K562 (cell line): ENCODE data around the gene ST3GAL5. TPM values are rescaled to one million over a fixed set of nuclear protein-coding genes. Genes with fewer than 3 reads are reported as not detected.

Experiments used
- MCM5 ChIP-seq: fragments of 450-650 bp; IDR thresholded peaks from 2 replicates; pipeline ENCODE4 v1.6.1; 2016; ENCODE audit warnings: low read depth
- PHB2 ChIP-seq: fragments of 450-650 bp; IDR thresholded peaks from 2 replicates; pipeline ENCODE4 v1.6.1; 2017; ENCODE audit warnings: low read depth
- TCF3 ChIP-seq: sonication (generic); formaldehyde crosslinking; IDR thresholded peaks from 2 replicates; pipeline ENCODE4 v1.4.0; 2020; ENCODE audit warnings: mild to moderate bottlenecking, missing genetic modification reagents
- YBX1 ChIP-seq: fragments of 450-650 bp; IDR thresholded peaks from 2 replicates; pipeline ENCODE4 v1.7.1; 2016; ENCODE audit warnings: mild to moderate bottlenecking
- ZEB2 ChIP-seq: fragments of 450-650 bp; IDR thresholded peaks from 2 replicates; pipeline ENCODE4 v1.6.1; 2016
- ZNF384 ChIP-seq: IDR thresholded peaks from 2 replicates; pipeline ENCODE4 v1.6.1; 2012; ENCODE audit warnings: low read depth, low read length, improper control_type of control experiment
- polyA plus RNA-seq, 8 experiments: library from polyadenylated mRNA; depleted of rRNA in 4 of 8; stranded (reverse) in 5 of 8; unstranded in 3 of 8; fragments of >200 nt; fragmentation: Nextera tagmentation in 2 of 8; fragmentation: Illumina TruSeq in 1 of 8; extraction: Ambion mirVana in 2 of 8; extraction: Trizol in 1 of 8; gene quantifications; 2 replicates each; pipeline versions ENCODE4 v1.2.1 to v1.2.3, GENCODE V29; 2011 to 2014; ENCODE audit warnings: inconsistent platforms in 1 of 8, missing spikeins in 1 of 8
- total RNA-seq, 7 experiments: library from RNA; depleted of rRNA in 6 of 7; stranded (reverse); fragments of >200 nt in 6 of 7; fragmentation: Illumina TruSeq in 2 of 7; extraction: Trizol in 2 of 7; gene quantifications; 2 replicates each; pipeline versions ENCODE4 v1.2.1 to v1.2.3, GENCODE V29; 2011 to 2021; ENCODE audit warnings: low replicate concordance in 1 of 7
- TF ChIP-seq, protein P1 (sequence below), 2 experiments: fragments of 450-650 bp in 1 of 2; sonication (generic) in 1 of 2; formaldehyde crosslinking in 1 of 2; IDR thresholded peaks; 2 replicates each; pipeline versions ENCODE4 v1.7.1 to v1.9.0; 2016 to 2022; ENCODE audit warnings: inconsistent platforms in 1 of 2, mild to moderate bottlenecking in 1 of 2, missing genetic modification reagents in 1 of 2
- TF ChIP-seq, protein P2 (sequence below): fragments of 450-650 bp; IDR thresholded peaks from 2 replicates; pipeline ENCODE4 v1.6.1; 2016; ENCODE audit warnings: borderline replicate concordance
- TF ChIP-seq, protein P3 (sequence below): fragments of 450-650 bp; IDR thresholded peaks from 2 replicates; pipeline ENCODE4 v1.6.1; 2018; ENCODE audit not compliant: partially characterized antibody
- TF ChIP-seq, protein P4 (sequence below): IDR thresholded peaks from 2 replicates; pipeline ENCODE4 v1.6.1; 2012; ENCODE audit warnings: low read depth, low read length, improper control_type of control experiment, borderline replicate concordance

Gene ST3GAL5
- total and polyA plus RNA-seq, 9 of the 15 experiments (the other 6 are each of a cell fraction or from before 2014, with no cell fraction given) = 1.6 to 10.0 (median 4.2) TPM

DNA sequence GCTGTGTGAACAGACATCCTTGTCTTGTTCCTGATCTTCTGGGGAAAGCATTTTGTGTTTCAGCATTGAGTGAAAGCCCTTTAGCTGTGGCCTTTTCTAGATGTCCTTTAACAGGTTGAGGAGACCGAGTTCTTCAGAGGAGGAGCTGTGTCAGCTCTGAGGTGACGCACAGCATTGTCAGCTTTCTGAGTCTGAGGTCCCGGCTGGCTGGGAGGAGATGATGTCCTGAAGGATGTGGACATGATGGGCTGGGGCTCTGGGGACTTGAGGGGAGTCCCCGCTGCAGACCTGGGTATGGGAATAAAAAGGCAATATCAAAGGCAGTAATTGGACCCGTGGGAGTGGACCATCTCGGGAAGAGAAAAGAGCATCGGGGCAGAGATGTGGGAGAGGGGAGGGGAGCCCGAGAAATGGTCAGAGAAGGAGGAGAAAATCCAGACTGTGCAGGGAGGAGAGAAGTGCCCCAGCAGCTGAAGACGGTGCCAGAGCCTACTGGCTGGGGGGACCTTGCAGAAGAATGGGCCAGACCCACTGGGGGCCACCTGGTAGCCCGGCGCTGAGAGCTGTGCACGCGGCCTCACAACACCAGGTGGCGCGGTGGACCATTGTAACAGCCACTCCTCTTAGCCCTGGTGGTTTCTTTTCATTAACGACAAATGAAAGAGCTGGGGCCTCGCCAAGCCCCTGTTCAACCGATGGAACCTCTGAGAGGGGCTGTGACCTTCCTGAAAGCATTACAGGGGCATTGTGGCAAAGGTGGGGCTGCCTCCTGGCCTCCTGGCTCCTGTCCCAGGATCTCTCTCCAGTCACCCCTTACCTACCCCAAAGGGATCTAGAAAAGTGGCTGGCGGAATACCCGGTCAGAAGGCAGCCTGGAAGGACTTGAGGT, 61.6 kb downstream of the ST3GAL5 start (continued):
- TF ChIP-seq, protein P1, sequence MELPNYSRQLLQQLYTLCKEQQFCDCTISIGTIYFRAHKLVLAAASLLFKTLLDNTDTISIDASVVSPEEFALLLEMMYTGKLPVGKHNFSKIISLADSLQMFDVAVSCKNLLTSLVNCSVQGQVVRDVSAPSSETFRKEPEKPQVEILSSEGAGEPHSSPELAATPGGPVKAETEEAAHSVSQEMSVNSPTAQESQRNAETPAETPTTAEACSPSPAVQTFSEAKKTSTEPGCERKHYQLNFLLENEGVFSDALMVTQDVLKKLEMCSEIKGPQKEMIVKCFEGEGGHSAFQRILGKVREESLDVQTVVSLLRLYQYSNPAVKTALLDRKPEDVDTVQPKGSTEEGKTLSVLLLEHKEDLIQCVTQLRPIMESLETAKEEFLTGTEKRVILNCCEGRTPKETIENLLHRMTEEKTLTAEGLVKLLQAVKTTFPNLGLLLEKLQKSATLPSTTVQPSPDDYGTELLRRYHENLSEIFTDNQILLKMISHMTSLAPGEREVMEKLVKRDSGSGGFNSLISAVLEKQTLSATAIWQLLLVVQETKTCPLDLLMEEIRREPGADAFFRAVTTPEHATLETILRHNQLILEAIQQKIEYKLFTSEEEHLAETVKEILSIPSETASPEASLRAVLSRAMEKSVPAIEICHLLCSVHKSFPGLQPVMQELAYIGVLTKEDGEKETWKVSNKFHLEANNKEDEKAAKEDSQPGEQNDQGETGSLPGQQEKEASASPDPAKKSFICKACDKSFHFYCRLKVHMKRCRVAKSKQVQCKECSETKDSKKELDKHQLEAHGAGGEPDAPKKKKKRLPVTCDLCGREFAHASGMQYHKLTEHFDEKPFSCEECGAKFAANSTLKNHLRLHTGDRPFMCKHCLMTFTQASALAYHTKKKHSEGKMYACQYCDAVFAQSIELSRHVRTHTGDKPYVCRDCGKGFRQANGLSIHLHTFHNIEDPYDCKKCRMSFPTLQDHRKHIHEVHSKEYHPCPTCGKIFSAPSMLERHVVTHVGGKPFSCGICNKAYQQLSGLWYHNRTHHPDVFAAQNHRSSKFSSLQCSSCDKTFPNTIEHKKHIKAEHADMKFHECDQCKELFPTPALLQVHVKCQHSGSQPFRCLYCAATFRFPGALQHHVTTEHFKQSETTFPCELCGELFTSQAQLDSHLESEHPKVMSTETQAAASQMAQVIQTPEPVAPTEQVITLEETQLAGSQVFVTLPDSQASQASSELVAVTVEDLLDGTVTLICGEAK (IDR thresholded peaks at IDR 0.05) = no peak
- TF ChIP-seq, protein P1 (CRISPR knock-in tag; IDR thresholded peaks at IDR 0.05) = no peak
- TF ChIP-seq, protein P2, sequence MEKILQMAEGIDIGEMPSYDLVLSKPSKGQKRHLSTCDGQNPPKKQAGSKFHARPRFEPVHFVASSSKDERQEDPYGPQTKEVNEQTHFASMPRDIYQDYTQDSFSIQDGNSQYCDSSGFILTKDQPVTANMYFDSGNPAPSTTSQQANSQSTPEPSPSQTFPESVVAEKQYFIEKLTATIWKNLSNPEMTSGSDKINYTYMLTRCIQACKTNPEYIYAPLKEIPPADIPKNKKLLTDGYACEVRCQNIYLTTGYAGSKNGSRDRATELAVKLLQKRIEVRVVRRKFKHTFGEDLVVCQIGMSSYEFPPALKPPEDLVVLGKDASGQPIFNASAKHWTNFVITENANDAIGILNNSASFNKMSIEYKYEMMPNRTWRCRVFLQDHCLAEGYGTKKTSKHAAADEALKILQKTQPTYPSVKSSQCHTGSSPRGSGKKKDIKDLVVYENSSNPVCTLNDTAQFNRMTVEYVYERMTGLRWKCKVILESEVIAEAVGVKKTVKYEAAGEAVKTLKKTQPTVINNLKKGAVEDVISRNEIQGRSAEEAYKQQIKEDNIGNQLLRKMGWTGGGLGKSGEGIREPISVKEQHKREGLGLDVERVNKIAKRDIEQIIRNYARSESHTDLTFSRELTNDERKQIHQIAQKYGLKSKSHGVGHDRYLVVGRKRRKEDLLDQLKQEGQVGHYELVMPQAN = no peak
- TF ChIP-seq ZNF384 (no peak), TCF3 (no peak), ZEB2 (no peak), YBX1 (no peak), PHB2 (no peak), MCM5 (no peak)
- TF ChIP-seq, protein P3, sequence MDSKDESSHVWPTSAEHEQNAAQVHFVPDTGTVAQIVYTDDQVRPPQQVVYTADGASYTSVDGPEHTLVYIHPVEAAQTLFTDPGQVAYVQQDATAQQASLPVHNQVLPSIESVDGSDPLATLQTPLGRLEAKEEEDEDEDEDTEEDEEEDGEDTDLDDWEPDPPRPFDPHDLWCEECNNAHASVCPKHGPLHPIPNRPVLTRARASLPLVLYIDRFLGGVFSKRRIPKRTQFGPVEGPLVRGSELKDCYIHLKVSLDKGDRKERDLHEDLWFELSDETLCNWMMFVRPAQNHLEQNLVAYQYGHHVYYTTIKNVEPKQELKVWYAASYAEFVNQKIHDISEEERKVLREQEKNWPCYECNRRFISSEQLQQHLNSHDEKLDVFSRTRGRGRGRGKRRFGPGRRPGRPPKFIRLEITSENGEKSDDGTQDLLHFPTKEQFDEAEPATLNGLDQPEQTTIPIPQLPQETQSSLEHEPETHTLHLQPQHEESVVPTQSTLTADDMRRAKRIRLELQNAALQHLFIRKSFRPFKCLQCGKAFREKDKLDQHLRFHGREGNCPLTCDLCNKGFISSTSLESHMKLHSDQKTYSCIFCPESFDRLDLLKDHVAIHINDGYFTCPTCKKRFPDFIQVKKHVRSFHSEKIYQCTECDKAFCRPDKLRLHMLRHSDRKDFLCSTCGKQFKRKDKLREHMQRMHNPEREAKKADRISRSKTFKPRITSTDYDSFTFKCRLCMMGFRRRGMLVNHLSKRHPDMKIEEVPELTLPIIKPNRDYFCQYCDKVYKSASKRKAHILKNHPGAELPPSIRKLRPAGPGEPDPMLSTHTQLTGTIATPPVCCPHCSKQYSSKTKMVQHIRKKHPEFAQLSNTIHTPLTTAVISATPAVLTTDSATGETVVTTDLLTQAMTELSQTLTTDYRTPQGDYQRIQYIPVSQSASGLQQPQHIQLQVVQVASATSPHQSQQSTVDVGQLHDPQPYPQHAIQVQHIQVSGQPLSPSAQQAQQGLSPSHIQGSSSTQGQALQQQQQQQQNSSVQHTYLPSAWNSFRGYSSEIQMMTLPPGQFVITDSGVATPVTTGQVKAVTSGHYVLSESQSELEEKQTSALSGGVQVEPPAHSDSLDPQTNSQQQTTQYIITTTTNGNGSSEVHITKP = no peak
- TF ChIP-seq, protein P4, sequence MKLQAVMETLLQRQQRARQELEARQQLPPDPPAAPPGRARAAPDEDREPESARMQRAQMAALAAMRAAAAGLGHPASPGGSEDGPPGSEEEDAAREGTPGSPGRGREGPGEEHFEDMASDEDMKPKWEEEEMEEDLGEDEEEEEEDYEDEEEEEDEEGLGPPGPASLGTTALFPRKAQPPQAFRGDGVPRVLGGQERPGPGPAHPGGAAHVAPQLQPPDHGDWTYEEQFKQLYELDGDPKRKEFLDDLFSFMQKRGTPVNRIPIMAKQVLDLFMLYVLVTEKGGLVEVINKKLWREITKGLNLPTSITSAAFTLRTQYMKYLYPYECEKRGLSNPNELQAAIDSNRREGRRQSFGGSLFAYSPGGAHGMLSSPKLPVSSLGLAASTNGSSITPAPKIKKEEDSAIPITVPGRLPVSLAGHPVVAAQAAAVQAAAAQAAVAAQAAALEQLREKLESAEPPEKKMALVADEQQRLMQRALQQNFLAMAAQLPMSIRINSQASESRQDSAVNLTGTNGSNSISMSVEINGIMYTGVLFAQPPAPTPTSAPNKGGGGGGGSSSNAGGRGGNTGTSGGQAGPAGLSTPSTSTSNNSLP = no peak
